Mucosa of rectum (tissue), 2 donors: ENCODE results near the gene NAGA.
"Not testable (repeated sequence)": the region's sequence is repeated elsewhere in the genome, so short reads cannot be mapped to it uniquely, and the experiment has no call there.

ENCODE experiments used
- H3K27ac ChIP-seq, 2 donors: one replicate each; pipeline ENCODE4 v1.7.0; 2013; ENCODE audit warnings: inconsistent platforms in 2 of 2, low read depth in 2 of 2, low read length in 2 of 2
- H3K27me3 ChIP-seq, 2 donors: one replicate each; pipeline ENCODE4 v1.7.0; 2013; ENCODE audit warnings: low read length in 2 of 2; ENCODE audit not compliant: control insufficient read depth in 2 of 2, insufficient read depth in 2 of 2
- H3K36me3 ChIP-seq, 2 donors: one replicate each; pipeline ENCODE4 v1.7.0; 2013; ENCODE audit warnings: low read length in 2 of 2; ENCODE audit not compliant: control insufficient read depth in 2 of 2, insufficient read depth in 2 of 2
- H3K4me1 ChIP-seq, 2 donors: one replicate each; pipeline ENCODE4 v1.7.0; 2013; ENCODE audit warnings: low read length in 2 of 2, mild to moderate bottlenecking in 1 of 2; ENCODE audit not compliant: control insufficient read depth in 2 of 2, insufficient read depth in 2 of 2
- H3K4me3 ChIP-seq, 2 donors: one replicate each; pipeline ENCODE4 v1.7.0; 2013; ENCODE audit warnings: low read length in 2 of 2
- H3K9ac ChIP-seq, 2 donors: one replicate each; pipeline ENCODE4 v1.7.0; 2013; ENCODE audit warnings: low read length in 2 of 2, low read depth in 1 of 2, mild to moderate bottlenecking in 1 of 2
- H3K9me3 ChIP-seq, 2 donors: one replicate each; pipeline ENCODE4 v1.7.0; 2013; ENCODE audit warnings: low read length in 2 of 2; ENCODE audit not compliant: control insufficient read depth in 2 of 2
- donor health status: healthy.
- donor health status: Normal muscosa, but diverticular disease.

NAGA gene

DNA sequence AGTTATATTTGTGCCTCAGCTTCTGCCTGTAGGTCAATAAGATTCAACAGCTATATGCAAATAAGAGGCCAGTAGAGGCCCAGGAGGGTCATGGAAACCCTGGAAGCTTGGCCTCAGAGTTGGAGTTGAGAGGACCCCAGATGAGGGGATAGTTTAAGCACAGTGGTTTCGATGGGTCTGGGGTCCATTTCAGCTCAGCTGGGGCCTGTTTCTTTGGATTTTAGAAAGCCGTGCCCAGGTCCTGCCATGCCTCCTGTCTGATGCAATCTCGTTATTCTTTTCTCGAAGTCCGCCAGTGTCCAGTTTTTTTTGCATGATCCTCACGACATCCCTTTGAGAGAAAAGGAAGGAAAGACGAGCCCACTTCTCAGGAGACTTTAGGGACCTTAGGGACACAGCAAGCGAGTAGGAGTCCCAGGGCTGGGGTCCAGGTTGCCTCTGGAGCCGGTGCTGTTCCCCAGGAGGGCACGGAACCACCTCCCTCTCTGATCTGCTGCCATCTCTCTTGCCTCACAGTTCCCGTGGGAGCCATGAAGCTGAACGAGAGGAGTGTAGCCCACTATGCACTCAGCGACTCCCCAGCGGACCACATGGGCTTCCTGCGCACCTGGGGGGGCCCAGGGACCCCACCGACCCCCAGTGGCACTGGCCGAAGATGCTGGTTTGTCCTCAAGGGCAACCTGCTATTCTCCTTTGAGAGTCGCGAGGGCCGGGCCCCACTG is 6.3 kb upstream of the NAGA start:
- peaks cover 7 to 9% of the 10 kb centered on the region in 2 donors for H3K36me3 ChIP-seq
- no peak overlapping the region for H3K4me3 ChIP-seq
- peaks cover 29 to 33% of the 10 kb centered on the region in 2 donors for H3K4me1 ChIP-seq
- no peak overlapping the region for H3K9ac ChIP-seq
- H3K27ac ChIP-seq, result no peak overlapping the region
- no peaks in the 10 kb centered on the region for H3K27me3 ChIP-seq
- no peaks in the 10 kb centered on the region for H3K9me3 ChIP-seq

- H3K4me3 ChIP-seq, result peak overlapping the region; percentile 74 to 85
- H3K9ac ChIP-seq, result peak overlapping the region; percentile 80 to 95
- H3K36me3 ChIP-seq, result peaks cover 6 to 7% of the 10 kb centered on the region in 2 donors
- peak overlapping the region; percentile 84 for H3K27ac ChIP-seq
- no peaks in the 10 kb centered on the region for H3K9me3 ChIP-seq
- H3K4me1 ChIP-seq, result peaks cover 33 to 36% of the 10 kb centered on the region in 2 donors
- no peaks in the 10 kb centered on the region for H3K27me3 ChIP-seq
Measured at GRCh38 chr22:42074846-42075676, 4.4 kb upstream of the NAGA start.

GRCh38 chr22:42074132-42074811 is 3.7 kb upstream of the NAGA start, which contains the start of gene PHETA2:
Gene PHETA2, plus strand, starts transcription at chr22:42074248. Its CDS starts 3,046 bp downstream, at chr22:42077294.
- peaks cover 39 to 42% of the 10 kb centered on the region in 2 donors for H3K4me1 ChIP-seq
- H3K4me3 ChIP-seq, result peak within 1 kb of the TSS; percentile 74 to 85
- H3K9ac ChIP-seq, result peak within 1 kb of the TSS; percentile 80 to 95
- H3K36me3 ChIP-seq, result peaks cover 6 to 7% of the 10 kb centered on the region in 2 donors
- H3K27me3 ChIP-seq, result no peaks in the 10 kb centered on the region
- H3K27ac ChIP-seq, result peak within 1 kb of the TSS; percentile 84
- H3K9me3 ChIP-seq, result no peaks in the 10 kb centered on the region

GRCh38 chr22:42073621-42074041 is 3.0 kb upstream of the NAGA start:
- Histone ChIP-seq H3K4me3 (peak overlapping the region; percentile 74 to 85), H3K9me3 (no peaks in the 10 kb centered on the region), H3K9ac (peak overlapping the region; percentile 80 to 95), H3K27me3 (no peaks in the 10 kb centered on the region), H3K27ac (peak overlapping the region; percentile 84), H3K36me3 (peaks cover 6 to 7% of the 10 kb centered on the region in 2 donors), H3K4me1 (peaks cover 34 to 35% of the 10 kb centered on the region in 2 donors)

- no peak overlapping the region for H3K4me3 ChIP-seq
- no peaks in the 10 kb centered on the region for H3K27me3 ChIP-seq
- H3K27ac ChIP-seq, result no peak overlapping the region
- H3K36me3 ChIP-seq, result peaks cover 3 to 7% of the 10 kb centered on the region in 2 donors
- peaks cover 27 to 30% of the 10 kb centered on the region in 2 donors for H3K4me1 ChIP-seq
- H3K9me3 ChIP-seq, result no peaks in the 10 kb centered on the region
- H3K9ac ChIP-seq, result no peak overlapping the region
Measured at GRCh38 chr22:42072606-42073330, 2.2 kb upstream of the NAGA start.

DNA sequence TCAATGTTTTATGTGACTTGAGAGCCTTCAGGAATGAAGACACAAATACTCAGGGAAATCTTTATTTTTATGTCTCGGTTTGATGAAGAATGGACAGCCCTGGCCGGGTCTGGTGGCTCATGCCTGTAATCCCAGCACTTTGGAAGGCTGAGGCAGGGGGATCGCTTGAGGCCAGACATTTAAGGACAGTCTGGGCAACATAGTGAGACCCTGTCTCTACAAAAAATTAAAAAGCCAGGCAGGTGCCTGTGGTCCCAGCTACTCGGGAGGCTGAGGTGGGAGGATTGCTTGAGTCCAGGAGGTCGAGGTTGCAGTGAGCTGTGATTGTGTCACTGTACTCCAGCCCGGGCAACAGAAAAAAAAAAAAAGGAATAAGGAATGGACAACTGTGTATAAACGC is 896 bp upstream of the NAGA start:
- peaks cover 10 to 11% of the 10 kb centered on the region in 2 donors for H3K36me3 ChIP-seq
- not testable (repeated sequence) for H3K27me3 ChIP-seq, H3K9me3 ChIP-seq
- H3K4me1 ChIP-seq, result peaks cover 27 to 30% of the 10 kb centered on the region in 2 donors
- H3K27ac ChIP-seq, result peak overlapping the region; percentile 91 to 95
- H3K9ac ChIP-seq, result peak overlapping the region; percentile 73 to 86
- peak overlapping the region; percentile 73 to 90 for H3K4me3 ChIP-seq

DNA sequence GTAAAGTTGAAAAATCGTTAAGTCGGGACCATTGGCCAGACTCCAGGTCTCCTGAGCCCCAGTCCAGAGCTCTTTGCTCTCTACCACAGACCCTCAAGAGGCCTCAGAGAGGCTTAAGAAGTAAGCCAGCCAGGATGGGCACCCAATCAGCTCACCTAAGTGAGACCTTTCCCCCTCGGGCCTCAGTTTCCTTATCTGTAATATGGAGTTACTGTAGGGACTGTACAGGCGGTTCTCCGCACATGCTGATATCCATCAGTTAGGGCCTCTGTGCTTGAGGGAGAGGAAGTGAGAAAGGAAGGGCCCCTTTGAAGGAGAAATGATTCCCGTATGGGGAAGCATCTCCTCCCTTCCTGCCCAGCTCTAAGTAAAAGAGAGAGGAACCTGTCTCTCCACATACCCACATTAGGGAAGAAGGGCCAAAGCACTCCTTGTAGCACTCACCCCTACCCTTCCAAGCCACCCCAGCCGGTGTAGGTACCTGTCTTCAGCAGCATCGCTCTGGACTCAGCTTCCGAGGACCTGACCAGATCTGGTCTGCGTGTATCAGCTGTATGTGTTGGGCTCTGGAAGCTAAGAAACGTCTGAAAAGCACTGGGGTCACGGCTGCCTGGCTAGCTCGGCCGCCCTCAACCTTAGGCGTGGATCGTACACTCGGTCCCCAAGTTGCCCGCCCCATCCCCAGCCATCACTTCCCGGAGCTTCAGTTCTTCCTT is 653 bp downstream of the NAGA start:
- Histone ChIP-seq H3K36me3 (peaks cover 21 to 25% of the 10 kb centered on the region in 2 donors), H3K9me3 (no peaks in the 10 kb centered on the region), H3K4me1 (peaks cover 25 to 26% of the 10 kb centered on the region in 2 donors), H3K9ac (peak overlapping the region; percentile 73 to 86), H3K27me3 (no peaks in the 10 kb centered on the region), H3K4me3 (peak overlapping the region; percentile 73 to 90), H3K27ac (peak overlapping the region; percentile 91 to 95)

GRCh38 chr22:42068291-42068690 is 2.3 kb downstream of the NAGA start:
- H3K36me3 ChIP-seq, result peaks cover 21 to 25% of the 10 kb centered on the region in 2 donors
- no peak overlapping the region for H3K4me3 ChIP-seq
- H3K27ac ChIP-seq, result no peak overlapping the region

DNA sequence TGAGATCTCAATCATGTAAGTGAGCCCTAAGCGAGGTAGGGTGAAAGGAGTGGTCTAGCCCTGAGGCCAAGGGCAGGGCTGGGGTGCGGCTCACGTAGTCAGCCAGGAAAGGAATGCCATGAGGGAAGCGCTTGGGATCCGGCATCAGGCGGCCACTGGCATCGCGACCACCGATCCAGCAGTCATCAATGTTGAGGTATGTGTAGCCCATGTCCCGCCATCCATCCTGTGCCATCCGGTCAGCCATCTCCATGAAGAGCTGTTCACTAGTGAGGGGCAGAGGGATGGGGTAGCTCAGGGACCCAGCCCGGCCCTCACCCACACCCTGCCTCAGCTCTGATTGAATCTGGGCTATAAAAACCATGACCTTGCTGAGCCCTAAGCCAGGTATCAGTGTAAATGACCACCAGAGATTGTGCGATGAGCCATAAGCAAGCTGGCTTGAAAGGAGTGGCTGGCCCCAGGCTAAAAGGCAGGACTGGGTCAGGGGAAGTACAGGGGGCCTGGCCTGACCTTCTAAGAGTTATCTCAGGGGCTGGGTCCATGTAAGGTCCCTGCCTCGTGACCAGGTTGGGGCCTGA is 2.9 kb downstream of the NAGA start:
- Histone ChIP-seq H3K27ac (no peak overlapping the region), H3K4me3 (no peak overlapping the region), H3K9ac (no peak overlapping the region), H3K4me1 (peaks cover 14 to 16% of the 10 kb centered on the region in 2 donors), H3K9me3 (no peaks in the 10 kb centered on the region), H3K27me3 (no peaks in the 10 kb centered on the region), H3K36me3 (peaks cover 22 to 28% of the 10 kb centered on the region in 2 donors)

More at GRCh38 chr22:42068291-42068690, 2.3 kb downstream of the NAGA start:
- Histone ChIP-seq H3K9ac (no peak overlapping the region), H3K9me3 (no peaks in the 10 kb centered on the region), H3K27me3 (no peaks in the 10 kb centered on the region), H3K4me1 (peaks cover 15 to 16% of the 10 kb centered on the region in 2 donors)
